PC-3 (cell line): Measurements from ENCODE around the gene IL19. TPM values are rescaled to one million over a fixed set of nuclear protein-coding genes. Genes with fewer than 3 reads are reported as not detected.
"Not testable (repeated sequence)": the region's sequence is repeated elsewhere in the genome, so short reads cannot be mapped to it uniquely, and the experiment has no call there.

Source experiments
- ATAC-seq: fragments of 200-7000 bp; cut with Tn5 transposase; 2 replicates; pipeline ENCODE4 v1.9.1; 2020; ENCODE audit warnings: mild to moderate bottlenecking, moderate library complexity
- BruUV-seq: library from RNA; stranded (reverse); fragments of 400-500 nt; replicated peaks from 2 replicates; lab custom pipeline; 2021; lab: Mats Ljungman, UMichigan
- CTCF ChIA-PET: fragments of 300-600 bp; sonication (Branson Sonifier 250); formaldehyde crosslinking; loops from one replicate; lab custom pipeline; 2022; ENCODE audit warnings: antibody characterized with exemption; lab: Charles Lee
- POLR2A ChIA-PET: fragments of 300-600 bp; sonication (Branson Sonifier 250); formaldehyde crosslinking; loops from one replicate; lab custom pipeline; 2022; ENCODE audit warnings: antibody characterized with exemption; ENCODE audit not compliant: unreplicated experiment; lab: Charles Lee
- DNase-seq: peaks from one replicate; pipeline ENCODE4 v3.0.0-alpha.2; 2015
- H2AFZ ChIP-seq: fragments of 300-600 bp; sonication (generic); 2 replicates; pipeline ENCODE4 v1.6.0; 2016; ENCODE audit warnings: antibody characterized with exemption, low read length
- H3F3A ChIP-seq: fragments of 300-600 bp; sonication (generic); one replicate; pipeline ENCODE4 v1.6.0; 2017; ENCODE audit warnings: antibody characterized with exemption, low read length, control low read depth, mild to moderate bottlenecking; ENCODE audit not compliant: unreplicated experiment
- H3K27ac ChIP-seq: fragments of 300-600 bp; sonication (generic); 2 replicates; pipeline ENCODE4 v1.5.1; 2016; ENCODE audit warnings: mild to moderate bottlenecking, low read length
- H3K27me3 ChIP-seq: fragments of 300-600 bp; sonication (generic); 2 replicates; pipeline ENCODE4 v1.6.1; 2016; ENCODE audit warnings: low read length, mixed read lengths
- H3K36me3 ChIP-seq: fragments of 300-600 bp; sonication (generic); 2 replicates; pipeline ENCODE4 v1.6.1; 2016; ENCODE audit warnings: low read depth, mixed run types, low read length, mixed read lengths
- H3K4me1 ChIP-seq: fragments of 300-600 bp; sonication (generic); 2 replicates; pipeline ENCODE4 v1.5.1; 2016; ENCODE audit warnings: low read length; ENCODE audit not compliant: insufficient read depth
- H3K4me2 ChIP-seq: fragments of 300-600 bp; sonication (generic); 2 replicates; pipeline ENCODE4 v1.6.0; 2016; ENCODE audit warnings: low read length
- H3K4me3 ChIP-seq: fragments of 300-600 bp; sonication (generic); 2 replicates; pipeline ENCODE4 v1.5.1; 2016; ENCODE audit warnings: mild to moderate bottlenecking, low read length, mixed read lengths
- H3K79me2 ChIP-seq: fragments of 300-600 bp; sonication (generic); 2 replicates; pipeline ENCODE4 v1.6.1; 2017; ENCODE audit warnings: low read length, mixed read lengths
- H3K9ac ChIP-seq: fragments of 300-600 bp; sonication (generic); 2 replicates; pipeline ENCODE4 v1.6.0; 2016; ENCODE audit warnings: mild to moderate bottlenecking, low read length
- H3K9me2 ChIP-seq: fragments of 300-600 bp; sonication (generic); replicated peaks from 2 replicates; pipeline ENCODE4 v1.6.1; 2016; ENCODE audit warnings: mixed run types, low read length, mixed read lengths
- H3K9me3 ChIP-seq: fragments of 300-600 bp; sonication (generic); 2 replicates; pipeline ENCODE4 v1.6.1; 2016; ENCODE audit warnings: low read length, mixed read lengths
- H4K20me1 ChIP-seq: fragments of 300-600 bp; sonication (generic); 2 replicates; pipeline ENCODE4 v1.6.1; 2016; ENCODE audit warnings: low read length, mixed read lengths
- EZH2 ChIP-seq: fragments of 300-600 bp; sonication (generic); IDR thresholded peaks from one replicate; pipeline ENCODE4 v1.6.1; 2017; ENCODE audit warnings: antibody characterized with exemption, mild to moderate bottlenecking, low read length; ENCODE audit not compliant: unreplicated experiment
- EZH2phosphoT487 ChIP-seq: fragments of 300-600 bp; sonication (generic); IDR thresholded peaks from 2 replicates; pipeline ENCODE4 v1.6.1; 2018; ENCODE audit warnings: mild to moderate bottlenecking, antibody characterized with exemption, low read length, borderline replicate concordance
- intact Hi-C: fragments of 100-400 bp; cut with micrococcal nuclease; formaldehyde crosslinking; loops from 2 replicates; pipeline ENCODE4 v1.9.0; 2023
- total RNA-seq: library from RNA; depleted of rRNA; stranded (reverse); fragments of >200 nt; gene quantifications from 2 replicates; pipeline ENCODE4 v1.2.3, GENCODE V29; 2014
- TF ChIP-seq, protein P1 (sequence below): fragments of 300-600 bp; sonication (generic); conservative IDR thresholded peaks from 2 replicates; pipeline ENCODE4 v1.5.1; 2017; ENCODE audit warnings: antibody characterized with exemption, low read depth, mild to moderate bottlenecking, low read length

The IL19 gene
- total RNA-seq, 1 experiment from 2014 or later, result not detected

DNA sequence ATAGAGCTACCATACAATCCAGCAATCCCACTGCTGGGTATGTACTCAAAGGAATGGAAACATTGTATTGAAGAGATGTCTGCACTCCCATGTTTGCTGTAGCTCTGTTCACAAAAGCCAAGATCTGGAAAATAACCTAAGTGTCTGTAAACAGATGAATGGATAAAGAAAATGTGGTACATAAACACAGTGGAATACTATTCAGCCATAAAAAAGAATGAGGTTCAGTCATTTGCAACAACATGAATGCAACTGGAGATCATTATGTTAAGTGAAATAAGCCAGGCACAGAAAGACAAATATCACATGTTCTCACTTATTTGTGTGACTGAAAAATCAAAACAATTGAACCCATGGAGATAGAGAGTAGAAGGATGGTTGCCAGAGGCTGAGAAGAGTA lies 83.1 kb downstream of the IL19 start:
- H3K4me2 ChIP-seq, H3K4me1 ChIP-seq, BruUV-seq, H3K27ac ChIP-seq, H3K9me2 ChIP-seq, H3K9ac ChIP-seq, POLR2A ChIA-PET, DNase-seq, H3F3A ChIP-seq, H3K36me3 ChIP-seq, H3K4me3 ChIP-seq, H2AFZ ChIP-seq, ATAC-seq, intact Hi-C loops, H4K20me1 ChIP-seq, H3K79me2 ChIP-seq, CTCF ChIA-PET: not testable (repeated sequence)
- Histone ChIP-seq H3K27me3 (peaks cover 40% of the 10 kb centered on the region), H3K9me3 (peaks cover 11% of the 10 kb centered on the region)

DNA sequence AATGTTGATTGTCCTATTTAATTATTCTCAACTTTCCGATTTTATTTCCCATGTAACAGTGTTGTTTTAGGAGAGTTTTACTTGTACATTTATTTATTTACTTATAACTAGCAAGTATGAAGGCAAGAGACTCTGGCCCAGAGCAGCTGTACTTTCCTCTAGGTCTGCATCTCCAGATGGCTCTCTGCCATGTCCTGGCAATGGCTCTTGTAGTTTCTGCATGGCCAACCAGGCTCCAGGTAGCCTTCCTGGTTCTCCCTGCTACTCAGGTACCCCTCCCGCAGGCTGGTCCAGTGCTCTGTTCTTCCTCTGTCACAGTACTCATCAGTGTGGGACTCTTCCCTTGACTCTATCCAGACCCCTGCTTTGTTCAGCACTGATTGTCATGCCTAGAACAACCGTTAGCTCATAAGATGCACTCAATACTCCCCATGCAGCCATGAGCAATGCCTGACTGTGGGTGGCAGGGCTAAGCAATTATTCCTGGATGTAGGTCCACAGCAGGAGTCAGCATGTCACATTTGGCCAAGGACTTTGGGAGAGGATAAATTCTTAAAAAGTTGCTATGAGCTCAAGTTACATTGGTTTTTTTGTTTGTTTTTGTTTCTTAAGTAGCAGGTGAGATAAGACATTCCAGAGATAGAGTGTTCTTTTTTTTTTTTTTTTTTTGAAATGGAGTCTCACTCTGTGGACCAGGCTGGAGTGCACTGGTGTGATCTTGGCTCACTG lies 84.0 kb downstream of the IL19 start:
- no peaks in the 10 kb centered on the region for H4K20me1 ChIP-seq
- BruUV-seq, result no TSS peak
- no peak overlapping the region for H2AFZ ChIP-seq
- no peak for DNase-seq
- no peak overlapping the region for H3K27ac ChIP-seq
- ATAC-seq, result peak; percentile 27; the same call in 1 of the 2 replicates
- no peak for TF ChIP-seq EZH2
- TF ChIP-seq EZH2phosphoT487, result no peak
- TF ChIP-seq, protein P1, sequence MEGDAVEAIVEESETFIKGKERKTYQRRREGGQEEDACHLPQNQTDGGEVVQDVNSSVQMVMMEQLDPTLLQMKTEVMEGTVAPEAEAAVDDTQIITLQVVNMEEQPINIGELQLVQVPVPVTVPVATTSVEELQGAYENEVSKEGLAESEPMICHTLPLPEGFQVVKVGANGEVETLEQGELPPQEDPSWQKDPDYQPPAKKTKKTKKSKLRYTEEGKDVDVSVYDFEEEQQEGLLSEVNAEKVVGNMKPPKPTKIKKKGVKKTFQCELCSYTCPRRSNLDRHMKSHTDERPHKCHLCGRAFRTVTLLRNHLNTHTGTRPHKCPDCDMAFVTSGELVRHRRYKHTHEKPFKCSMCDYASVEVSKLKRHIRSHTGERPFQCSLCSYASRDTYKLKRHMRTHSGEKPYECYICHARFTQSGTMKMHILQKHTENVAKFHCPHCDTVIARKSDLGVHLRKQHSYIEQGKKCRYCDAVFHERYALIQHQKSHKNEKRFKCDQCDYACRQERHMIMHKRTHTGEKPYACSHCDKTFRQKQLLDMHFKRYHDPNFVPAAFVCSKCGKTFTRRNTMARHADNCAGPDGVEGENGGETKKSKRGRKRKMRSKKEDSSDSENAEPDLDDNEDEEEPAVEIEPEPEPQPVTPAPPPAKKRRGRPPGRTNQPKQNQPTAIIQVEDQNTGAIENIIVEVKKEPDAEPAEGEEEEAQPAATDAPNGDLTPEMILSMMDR, result no peak
- ChIA-PET CTCF (interaction anchor here (0.6 to 1.2 kb wide), 3 partner anchors 32 to 127 kb away, joined by 4 to 7 read pairs (median 5); no protein-coding TSS in a partner anchor), POLR2A (no interaction called here)
- no peaks in the 10 kb centered on the region for H3F3A ChIP-seq
- H3K4me1 ChIP-seq, result peaks cover 5% of the 10 kb centered on the region; the same call in 1 of the 2 replicates
- H3K4me3 ChIP-seq, result no peak overlapping the region
- peaks cover 31% of the 10 kb centered on the region for H3K27me3 ChIP-seq
- intact Hi-C loops, result no loop called here
- peaks cover 11% of the 10 kb centered on the region for H3K9me3 ChIP-seq
- H3K9me2 ChIP-seq, result no peaks in the 10 kb centered on the region
- H3K36me3 ChIP-seq, result no peaks in the 10 kb centered on the region
- no peak overlapping the region for H3K4me2 ChIP-seq
- H3K79me2 ChIP-seq, result no peaks in the 10 kb centered on the region
- no peak overlapping the region for H3K9ac ChIP-seq

DNA sequence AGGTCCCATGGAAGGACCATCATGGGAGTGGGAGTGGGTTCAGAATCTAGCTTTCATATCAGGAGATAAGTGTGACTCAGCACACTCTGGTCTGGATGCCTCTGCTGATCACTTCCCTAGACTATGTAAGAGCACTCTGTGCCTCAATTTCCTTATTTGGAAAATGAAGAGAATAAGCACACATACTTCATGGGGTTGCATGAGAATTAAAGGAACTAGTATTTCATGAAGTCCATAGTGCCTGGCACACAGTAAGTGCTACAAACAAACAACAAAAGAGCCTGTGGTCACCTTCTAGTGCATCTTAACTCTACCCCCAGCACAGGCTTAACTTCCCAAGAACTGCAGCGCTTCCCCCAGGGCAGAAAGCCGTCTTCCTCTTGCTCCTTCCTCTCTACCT lies 85.3 kb downstream of the IL19 start:
- TF ChIP-seq, protein P1, result no peak
- TF ChIP-seq EZH2, result no peak
- no peak for TF ChIP-seq EZH2phosphoT487
- POLR2A ChIA-PET, result no interaction called here
- CTCF ChIA-PET, result interaction anchor here (1.2 kb wide), 1 partner anchor 126 kb away, joined by 4 read pairs; no protein-coding TSS in a partner anchor
- Histone ChIP-seq H3K4me3 (no peak overlapping the region), H3K27me3 (peaks cover 18% of the 10 kb centered on the region), H4K20me1 (no peaks in the 10 kb centered on the region), H3K4me2 (no peak overlapping the region), H3K9me2 (no peaks in the 10 kb centered on the region), H3K9ac (no peak overlapping the region), H3K9me3 (peaks cover 11% of the 10 kb centered on the region), H2AFZ (no peak overlapping the region), H3K4me1 (peaks cover 5% of the 10 kb centered on the region; the same call in 1 of the 2 replicates), H3K36me3 (no peaks in the 10 kb centered on the region), H3K27ac (no peak overlapping the region), H3K79me2 (no peaks in the 10 kb centered on the region), H3F3A (no peaks in the 10 kb centered on the region)
- BruUV-seq, result no TSS peak
- ATAC-seq, result no peak
- intact Hi-C loops, result no loop called here
- no peak for DNase-seq
